ENCODE data around the gene PTPRK.

Gene PTPRK

DNA sequence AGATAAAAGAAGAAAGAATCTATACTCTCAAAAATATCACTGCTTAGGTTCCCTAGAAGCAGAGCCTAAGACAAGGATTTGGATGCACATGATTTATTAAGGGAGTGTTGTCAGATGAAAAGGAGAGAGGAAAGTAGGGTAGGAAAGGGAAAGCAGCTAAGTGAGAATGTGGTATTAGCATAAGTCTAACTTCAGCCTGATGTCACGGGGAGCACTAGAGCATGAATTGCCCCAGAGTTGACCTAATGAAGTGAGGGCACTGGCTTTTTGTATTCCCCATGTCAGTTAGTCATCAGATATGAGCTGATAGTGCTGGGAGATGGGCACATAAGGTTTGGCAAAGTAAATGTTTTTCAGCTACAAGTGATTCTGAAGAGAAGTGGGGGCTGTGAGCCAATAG is 490.6 kb downstream of the PTPRK start:
- peaks cover 12% of the 10 kb centered on the region for H3K4me1 ChIP-seq (ENCODE audit: insufficient read depth, low read length)
- WGBS = 93% methylated on average over 1 of the region's 1 CpG
- H3K27ac ChIP-seq (ENCODE audit: low read depth, low read length) = no peak overlapping the region
- H3K4me3 ChIP-seq (ENCODE audit: low read length) = no peak overlapping the region
- no peak overlapping the region for H3K9ac ChIP-seq (ENCODE audit: low read depth, low read length)
- no peaks in the 10 kb centered on the region for H3K36me3 ChIP-seq (ENCODE audit: insufficient read depth, low read length)
- no peaks in the 10 kb centered on the region for H3K9me3 ChIP-seq (ENCODE audit: insufficient read depth, low read depth, low read length)
- no peaks in the 10 kb centered on the region for H3K27me3 ChIP-seq (ENCODE audit: insufficient read depth, low read length)

DNA sequence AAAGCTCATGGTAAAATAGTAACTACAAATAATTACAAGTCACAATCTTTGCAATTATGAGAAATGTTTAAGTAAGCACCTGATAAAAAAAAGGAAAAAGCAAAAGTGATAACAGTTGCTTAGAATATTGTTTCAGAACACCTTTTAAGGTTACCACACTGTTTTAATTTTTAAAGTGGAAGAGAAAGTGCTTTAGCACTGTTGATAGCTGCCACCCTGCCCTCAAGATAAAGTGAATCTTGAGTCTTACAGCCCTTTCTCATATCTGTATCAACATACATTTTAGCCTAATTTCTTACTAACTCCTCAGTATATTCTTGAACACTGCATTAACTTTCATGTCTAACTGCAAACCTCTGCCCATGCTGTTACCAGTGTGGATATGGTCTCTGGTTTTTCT is 492.2 kb downstream of the PTPRK start:
- H3K4me1 ChIP-seq (ENCODE audit: insufficient read depth, low read length) = peaks cover 14% of the 10 kb centered on the region
- H3K9ac ChIP-seq (ENCODE audit: low read depth, low read length) = no peak overlapping the region
- H3K27me3 ChIP-seq (ENCODE audit: insufficient read depth, low read length) = no peaks in the 10 kb centered on the region
- H3K27ac ChIP-seq (ENCODE audit: low read depth, low read length) = no peak overlapping the region
- H3K36me3 ChIP-seq (ENCODE audit: insufficient read depth, low read length) = no peaks in the 10 kb centered on the region
- H3K4me3 ChIP-seq (ENCODE audit: low read length) = no peak overlapping the region
- no peaks in the 10 kb centered on the region for H3K9me3 ChIP-seq (ENCODE audit: insufficient read depth, low read depth, low read length)

GRCh38 chr6:128025478-128025877 is 494.9 kb downstream of the PTPRK start:
- H3K4me3 ChIP-seq (ENCODE audit: low read length) = no peak overlapping the region
- H3K27ac ChIP-seq (ENCODE audit: low read depth, low read length) = no peak overlapping the region
- no peak overlapping the region for H3K9ac ChIP-seq (ENCODE audit: low read depth, low read length)
- no peaks in the 10 kb centered on the region for H3K36me3 ChIP-seq (ENCODE audit: insufficient read depth, low read length)
- no peaks in the 10 kb centered on the region for H3K9me3 ChIP-seq (ENCODE audit: insufficient read depth, low read depth, low read length)
- H3K27me3 ChIP-seq (ENCODE audit: insufficient read depth, low read length) = no peaks in the 10 kb centered on the region
- H3K4me1 ChIP-seq (ENCODE audit: insufficient read depth, low read length) = peaks cover 24% of the 10 kb centered on the region
- 82% methylated on average over 1 of the region's 1 CpG for WGBS

GRCh38 chr6:128024969-128025368 is 495.4 kb downstream of the PTPRK start:
- no peak overlapping the region for H3K4me3 ChIP-seq (ENCODE audit: low read length)
- peaks cover 24% of the 10 kb centered on the region for H3K4me1 ChIP-seq (ENCODE audit: insufficient read depth, low read length)
- H3K27me3 ChIP-seq (ENCODE audit: insufficient read depth, low read length) = no peaks in the 10 kb centered on the region
- no CpG with 5 or more reads among the region's 1 CpG for WGBS
- H3K36me3 ChIP-seq (ENCODE audit: insufficient read depth, low read length) = no peaks in the 10 kb centered on the region
- no peaks in the 10 kb centered on the region for H3K9me3 ChIP-seq (ENCODE audit: insufficient read depth, low read depth, low read length)
- H3K9ac ChIP-seq (ENCODE audit: low read depth, low read length) = no peak overlapping the region
- H3K27ac ChIP-seq (ENCODE audit: low read depth, low read length) = no peak overlapping the region

DNA sequence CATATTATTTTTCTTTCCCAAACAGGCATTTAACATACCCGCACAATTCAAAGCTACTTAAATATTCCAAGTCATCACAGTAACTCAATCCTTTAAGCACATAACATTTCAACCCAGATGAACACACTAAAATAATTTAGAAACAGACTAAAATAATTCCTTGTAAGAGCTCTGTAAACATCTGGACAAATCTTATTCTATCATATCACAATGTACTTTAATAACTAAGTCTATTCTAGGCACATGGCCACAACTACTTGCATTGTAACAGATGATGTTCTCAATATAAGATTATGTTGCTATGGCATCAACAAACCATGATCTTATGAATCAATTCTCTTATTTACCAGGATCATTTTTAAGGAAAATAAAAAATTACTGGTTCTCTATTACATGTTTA is 496.4 kb downstream of the PTPRK start:
- H3K9ac ChIP-seq (ENCODE audit: low read depth, low read length) = no peak overlapping the region
- H3K36me3 ChIP-seq (ENCODE audit: insufficient read depth, low read length) = no peaks in the 10 kb centered on the region
- no peaks in the 10 kb centered on the region for H3K27me3 ChIP-seq (ENCODE audit: insufficient read depth, low read length)
- peaks cover 24% of the 10 kb centered on the region for H3K4me1 ChIP-seq (ENCODE audit: insufficient read depth, low read length)
- WGBS = 93% methylated on average over 1 of the region's 1 CpG
- no peak overlapping the region for H3K4me3 ChIP-seq (ENCODE audit: low read length)
- H3K27ac ChIP-seq (ENCODE audit: low read depth, low read length) = no peak overlapping the region
- H3K9me3 ChIP-seq (ENCODE audit: insufficient read depth, low read depth, low read length) = no peaks in the 10 kb centered on the region

- Histone ChIP-seq H3K4me3 (ENCODE audit: low read length) (no peak overlapping the region), H3K27ac (ENCODE audit: low read depth, low read length) (no peak overlapping the region), H3K36me3 (ENCODE audit: insufficient read depth, low read length) (no peaks in the 10 kb centered on the region), H3K9me3 (ENCODE audit: insufficient read depth, low read depth, low read length) (no peaks in the 10 kb centered on the region), H3K27me3 (ENCODE audit: insufficient read depth, low read length) (no peaks in the 10 kb centered on the region), H3K9ac (ENCODE audit: low read depth, low read length) (no peak overlapping the region), H3K4me1 (ENCODE audit: insufficient read depth, low read length) (peaks cover 10% of the 10 kb centered on the region)
- 100% methylated on average over 1 of the region's 2 CpGs for WGBS
These were observed 501.6 kb downstream of the PTPRK start for GRCh38 chr6:128018821-128019220.

GRCh38 chr6:128017288-128017687 is 503.1 kb downstream of the PTPRK start:
- Histone ChIP-seq H3K9ac (ENCODE audit: low read depth, low read length) (no peak overlapping the region), H3K9me3 (ENCODE audit: insufficient read depth, low read depth, low read length) (no peaks in the 10 kb centered on the region), H3K4me3 (ENCODE audit: low read length) (no peak overlapping the region), H3K27me3 (ENCODE audit: insufficient read depth, low read length) (no peaks in the 10 kb centered on the region), H3K36me3 (ENCODE audit: insufficient read depth, low read length) (no peaks in the 10 kb centered on the region), H3K4me1 (ENCODE audit: insufficient read depth, low read length) (peaks cover 4% of the 10 kb centered on the region), H3K27ac (ENCODE audit: low read depth, low read length) (no peak overlapping the region)

DNA sequence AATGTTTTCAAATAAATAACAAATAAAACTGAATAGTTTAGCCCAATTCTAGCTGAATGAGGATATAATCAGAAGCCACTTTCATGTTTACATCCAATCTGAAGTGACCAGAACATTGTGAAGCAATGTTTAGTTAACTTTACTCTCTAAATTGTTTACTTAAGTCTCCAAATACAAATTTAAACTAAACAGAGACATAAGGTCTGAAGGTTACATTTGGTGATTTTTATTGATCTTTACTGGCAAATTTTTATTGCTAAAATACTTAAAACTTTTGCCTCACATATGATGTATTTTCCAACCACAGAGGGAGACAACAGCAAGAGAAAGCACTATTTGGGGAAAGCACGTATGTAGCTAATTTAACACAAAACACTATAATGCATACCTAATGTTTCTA is 512.7 kb downstream of the PTPRK start:
- 100% methylated on average over 1 of the region's 1 CpG for WGBS
- H3K4me3 ChIP-seq (ENCODE audit: low read length) = no peak overlapping the region
- H3K27me3 ChIP-seq (ENCODE audit: insufficient read depth, low read length) = no peaks in the 10 kb centered on the region
- no peak overlapping the region for H3K27ac ChIP-seq (ENCODE audit: low read depth, low read length)
- H3K9ac ChIP-seq (ENCODE audit: low read depth, low read length) = no peak overlapping the region
- H3K36me3 ChIP-seq (ENCODE audit: insufficient read depth, low read length) = peaks cover 3% of the 10 kb centered on the region; the same call in 1 of the 2 replicates
- no peaks in the 10 kb centered on the region for H3K4me1 ChIP-seq (ENCODE audit: insufficient read depth, low read length)
- H3K9me3 ChIP-seq (ENCODE audit: insufficient read depth, low read depth, low read length) = no peaks in the 10 kb centered on the region

DNA sequence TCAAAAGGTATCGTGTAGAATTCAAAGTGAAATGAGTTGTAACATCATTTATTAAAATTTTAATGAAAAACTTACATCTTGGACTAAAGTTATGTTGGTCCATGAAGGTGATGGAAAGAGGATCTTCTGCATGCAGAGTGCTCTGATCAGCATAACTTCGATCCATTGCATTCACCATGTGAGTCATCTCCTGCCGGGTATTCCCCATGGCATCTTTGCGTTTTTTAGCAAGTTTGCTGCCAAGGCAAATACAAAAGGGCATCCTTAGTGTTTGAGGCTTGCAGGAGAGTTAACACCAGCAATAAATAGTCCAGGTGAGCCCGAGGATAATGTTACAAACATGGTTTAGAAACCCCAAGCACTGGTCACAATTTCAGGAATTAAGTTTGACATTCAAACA is 515.4 kb downstream of the PTPRK start:
- Histone ChIP-seq H3K36me3 (ENCODE audit: insufficient read depth, low read length) (peaks cover 3% of the 10 kb centered on the region; the same call in 1 of the 2 replicates), H3K4me1 (ENCODE audit: insufficient read depth, low read length) (no peaks in the 10 kb centered on the region)
- whole genome bisulfite sequencing = 87% methylated on average over 4 of the region's 5 CpGs

DNA sequence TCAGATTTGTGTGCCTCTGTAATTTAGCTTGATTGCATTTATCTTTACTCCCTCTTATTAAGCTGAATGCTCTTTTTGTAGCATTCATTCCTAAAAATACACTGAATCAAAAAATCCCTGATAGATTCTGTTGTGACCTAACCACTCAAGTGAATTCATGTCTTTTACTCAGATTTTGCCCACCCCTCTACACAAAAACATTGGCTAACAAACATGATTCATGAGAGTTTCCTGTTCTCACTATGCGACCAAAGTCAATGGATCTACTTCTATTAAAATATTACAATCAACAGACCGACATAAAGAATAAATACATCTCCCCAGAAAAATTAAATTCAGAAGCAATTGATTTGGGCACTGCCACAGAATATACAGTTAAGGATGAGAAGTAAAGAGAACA is 520.0 kb downstream of the PTPRK start:
- Histone ChIP-seq H3K36me3 (ENCODE audit: insufficient read depth, low read length) (peaks cover 3% of the 10 kb centered on the region; the same call in 1 of the 2 replicates), H3K4me1 (ENCODE audit: insufficient read depth, low read length) (no peaks in the 10 kb centered on the region), H3K27ac (ENCODE audit: low read depth, low read length) (no peak overlapping the region), H3K4me3 (ENCODE audit: low read length) (no peak overlapping the region), H3K9ac (ENCODE audit: low read depth, low read length) (no peak overlapping the region), H3K9me3 (ENCODE audit: insufficient read depth, low read depth, low read length) (no peaks in the 10 kb centered on the region), H3K27me3 (ENCODE audit: insufficient read depth, low read length) (no peaks in the 10 kb centered on the region)
- WGBS = 100% methylated on average over 2 of the region's 2 CpGs

More for the DNA sequence above, 515.4 kb downstream of the PTPRK start:
- Histone ChIP-seq H3K27me3 (ENCODE audit: insufficient read depth, low read length) (no peaks in the 10 kb centered on the region), H3K27ac (ENCODE audit: low read depth, low read length) (no peak overlapping the region), H3K9me3 (ENCODE audit: insufficient read depth, low read depth, low read length) (no peaks in the 10 kb centered on the region), H3K9ac (ENCODE audit: low read depth, low read length) (no peak overlapping the region), H3K4me3 (ENCODE audit: low read length) (no peak overlapping the region)

- Histone ChIP-seq H3K36me3 (ENCODE audit: insufficient read depth, low read length) (peaks cover 5% of the 10 kb centered on the region; the same call in 1 of the 2 replicates), H3K9me3 (ENCODE audit: insufficient read depth, low read depth, low read length) (no peaks in the 10 kb centered on the region), H3K4me3 (ENCODE audit: low read length) (no peak overlapping the region), H3K27me3 (ENCODE audit: insufficient read depth, low read length) (no peaks in the 10 kb centered on the region), H3K9ac (ENCODE audit: low read depth, low read length) (no peak overlapping the region), H3K27ac (ENCODE audit: low read depth, low read length) (no peak overlapping the region), H3K4me1 (ENCODE audit: insufficient read depth, low read length) (no peaks in the 10 kb centered on the region)
- WGBS = 92% methylated on average over 4 of the region's 4 CpGs
These were observed 521.4 kb downstream of the PTPRK start for GRCh38 chr6:127998985-127999384.

- H3K27me3 ChIP-seq (ENCODE audit: insufficient read depth, low read length) = no peaks in the 10 kb centered on the region
- no peaks in the 10 kb centered on the region for H3K9me3 ChIP-seq (ENCODE audit: insufficient read depth, low read depth, low read length)
- peaks cover 5% of the 10 kb centered on the region; the same call in 1 of the 2 replicates for H3K36me3 ChIP-seq (ENCODE audit: insufficient read depth, low read length)
- 93% methylated on average over 3 of the region's 3 CpGs for WGBS
- no peak overlapping the region for H3K9ac ChIP-seq (ENCODE audit: low read depth, low read length)
- no peaks in the 10 kb centered on the region for H3K4me1 ChIP-seq (ENCODE audit: insufficient read depth, low read length)
- no peak overlapping the region for H3K27ac ChIP-seq (ENCODE audit: low read depth, low read length)
- H3K4me3 ChIP-seq (ENCODE audit: low read length) = no peak overlapping the region
These were observed 522.8 kb downstream of the PTPRK start for GRCh38 chr6:127997496-127998164.

Measured in HUES64 (cell line).